NCI-H2196 treated with DMSO at 0.1 percent for 48 hours (cell line): ENCODE data around the gene HERC3.

Experiments used
- DNase-seq: peaks from one replicate; lab custom pipeline; 2025; ENCODE audit not compliant: unreplicated experiment; lab: John Stamatoyannopoulos, UW

HERC3 gene

DNA sequence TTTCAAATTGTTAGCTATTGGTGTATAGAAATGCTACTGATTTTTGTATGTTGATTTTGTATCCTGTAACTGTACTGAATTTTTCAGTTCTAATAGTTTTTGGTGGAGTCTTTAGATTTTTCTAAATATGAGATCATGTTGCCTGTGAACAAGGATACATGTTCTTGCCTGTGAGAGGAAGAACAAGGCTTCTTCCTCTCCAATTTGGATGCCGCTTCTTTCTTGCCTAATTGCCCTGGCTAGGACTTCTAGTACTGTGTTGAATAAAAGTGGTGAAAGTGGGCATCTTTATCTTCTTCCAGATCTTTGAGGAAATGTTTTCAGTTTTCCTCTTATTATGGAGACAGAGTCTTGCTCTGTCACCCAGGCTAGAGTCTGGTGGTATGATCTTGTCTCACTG, 121.5 kb downstream of the HERC3 start:
- no peak for DNase-seq

DNA sequence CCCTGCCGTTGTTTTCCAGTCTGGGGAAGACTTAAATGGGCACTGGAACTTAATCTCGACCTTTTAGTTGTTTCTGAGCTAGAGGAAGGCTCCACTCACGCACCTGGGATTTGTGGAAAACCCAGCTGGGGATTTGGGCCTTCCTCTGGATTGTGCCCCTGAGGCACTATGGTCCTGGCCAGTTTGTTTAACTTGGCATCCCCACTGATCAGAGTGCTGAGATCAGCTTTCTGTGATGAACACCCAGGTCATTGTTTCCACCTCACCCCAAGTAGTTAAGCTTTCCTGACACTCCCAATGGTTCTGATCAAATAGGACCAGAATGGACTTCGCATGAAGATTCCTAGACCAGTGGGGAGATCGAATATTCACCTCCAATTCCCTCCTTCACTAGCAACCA, 125.8 kb downstream of the HERC3 start:
- DNase-seq = no peak

DNA sequence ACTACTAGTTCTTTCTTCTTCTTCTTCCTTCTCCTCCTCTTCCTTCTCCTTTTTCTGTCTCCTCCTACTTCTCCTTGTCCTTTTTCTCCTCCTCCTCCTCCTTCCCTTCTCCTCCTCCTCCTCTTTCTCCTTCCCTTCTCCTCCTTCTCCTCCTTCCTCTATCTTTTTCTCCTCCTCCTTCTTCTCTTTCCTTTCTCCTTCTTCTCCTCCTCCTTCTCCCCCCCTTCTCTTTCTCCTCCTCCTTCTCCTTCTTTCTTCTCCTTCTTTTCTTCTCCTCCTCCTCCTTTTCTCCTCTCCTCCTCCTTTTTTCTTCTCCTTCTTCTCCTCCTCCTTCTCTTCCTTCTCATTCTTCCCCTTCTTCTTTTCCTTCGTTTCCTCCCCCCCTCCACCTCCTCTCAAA, 127.1 kb downstream of the HERC3 start:
- DNase-seq = no peak

DNA sequence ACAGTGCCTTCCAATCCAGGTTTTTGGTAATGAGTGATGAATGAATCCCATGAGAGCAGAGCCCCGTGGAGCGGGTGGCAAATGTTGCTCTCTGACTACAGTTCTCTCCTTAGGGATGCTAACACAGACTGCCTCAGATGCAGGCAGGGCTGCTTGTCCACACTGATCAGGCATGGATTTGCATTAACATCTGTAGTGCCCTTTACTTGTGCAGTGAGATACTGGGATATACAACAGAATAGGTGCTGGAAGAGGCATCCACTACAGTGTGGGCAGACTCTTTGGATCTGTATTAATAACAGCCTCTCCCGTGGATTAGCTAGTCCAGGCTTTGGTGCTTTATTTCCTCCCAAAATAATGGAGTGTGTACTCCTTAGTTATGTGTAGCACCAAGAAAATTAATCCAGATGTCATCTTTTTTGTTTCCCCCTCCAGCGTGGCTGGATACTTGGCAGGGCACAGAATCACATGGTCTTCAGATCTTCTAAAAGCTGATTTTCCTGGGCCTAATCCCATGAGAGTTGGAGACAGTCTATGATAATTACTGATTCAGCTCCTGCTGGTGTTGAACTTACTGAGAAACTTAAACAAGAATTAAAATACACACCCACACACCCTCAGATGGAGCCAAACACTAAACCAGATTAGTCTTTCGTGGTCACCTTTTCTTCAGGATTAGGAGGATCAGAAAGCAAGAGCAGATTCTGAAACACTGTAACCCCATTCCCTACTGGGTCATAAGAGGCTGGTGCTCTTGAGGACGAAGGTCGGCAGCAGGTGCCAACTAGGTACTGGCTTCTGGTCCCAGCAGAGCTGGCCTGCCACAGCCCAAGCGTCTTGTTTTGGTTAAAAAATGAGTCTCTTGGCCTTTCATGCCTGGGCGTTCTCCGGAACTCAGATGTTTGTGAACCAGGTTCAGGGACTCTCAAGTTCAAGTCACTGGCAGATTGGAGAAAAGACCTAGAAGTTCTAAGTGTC, 128.5 kb downstream of the HERC3 start:
- no peak for DNase-seq

DNA sequence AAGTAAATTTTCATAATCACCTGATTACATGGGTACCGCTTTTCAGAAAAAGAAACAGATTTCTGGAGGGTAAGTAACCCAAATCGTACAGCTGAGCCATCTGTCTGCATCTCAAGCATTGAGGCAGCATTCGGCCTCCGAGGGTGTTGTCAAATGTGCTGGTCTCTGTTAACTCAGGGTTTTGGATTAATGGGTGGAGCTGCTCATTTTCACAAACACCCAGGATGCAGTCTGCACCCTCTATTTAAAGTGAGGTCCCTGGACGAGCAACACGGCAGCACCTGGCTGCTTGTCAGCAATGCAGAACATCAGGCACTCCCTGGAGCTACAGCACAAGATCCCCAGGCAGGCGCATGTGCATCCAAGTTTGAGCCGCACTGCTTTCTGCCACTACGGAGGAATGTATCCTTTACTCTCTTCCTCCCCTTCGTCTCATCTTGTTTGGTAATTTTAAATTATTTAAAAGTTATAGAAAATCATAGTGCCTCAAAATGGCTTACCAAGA, 130.0 kb downstream of the HERC3 start:
- DNase-seq = no peak

DNA sequence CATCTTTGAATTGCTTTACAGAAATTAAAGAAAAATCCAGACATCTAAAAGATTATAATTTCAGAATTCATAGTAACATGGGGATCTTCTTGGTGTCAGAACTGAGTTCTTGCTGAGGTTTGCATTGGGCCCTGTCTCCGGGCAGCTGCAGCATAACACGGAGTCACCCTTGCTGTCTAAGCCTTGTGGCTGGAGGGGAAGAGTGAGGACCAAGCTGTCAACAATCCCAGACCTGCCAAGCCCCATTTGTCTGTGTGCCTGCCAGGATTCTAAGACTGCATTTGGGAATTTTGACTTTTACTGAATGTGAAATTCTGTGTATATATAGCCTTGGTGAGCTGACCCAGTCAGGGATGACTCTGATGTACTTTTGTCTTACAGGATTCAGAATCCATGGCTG, 130.5 kb downstream of the HERC3 start:
- no peak for DNase-seq

DNA sequence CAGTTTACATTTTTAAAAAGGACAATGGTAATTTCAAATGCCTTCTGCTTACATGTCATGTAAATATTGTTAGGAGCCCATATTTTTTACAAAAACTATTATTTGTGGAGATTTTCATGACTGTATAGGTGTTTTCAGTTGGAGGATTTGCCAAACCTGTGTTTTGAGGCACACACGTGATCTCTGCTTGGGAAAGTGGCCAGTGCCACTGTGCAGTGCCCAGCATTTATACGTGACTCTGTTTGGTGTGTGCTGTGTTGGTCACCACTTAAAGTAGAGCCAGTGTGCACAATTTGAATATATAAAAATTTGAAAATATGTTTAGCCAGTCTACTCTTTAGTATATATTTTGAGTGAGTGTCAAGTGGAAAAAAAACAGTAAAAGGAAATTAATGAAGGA, 132.1 kb downstream of the HERC3 start:
- DNase-seq = no peak

DNA sequence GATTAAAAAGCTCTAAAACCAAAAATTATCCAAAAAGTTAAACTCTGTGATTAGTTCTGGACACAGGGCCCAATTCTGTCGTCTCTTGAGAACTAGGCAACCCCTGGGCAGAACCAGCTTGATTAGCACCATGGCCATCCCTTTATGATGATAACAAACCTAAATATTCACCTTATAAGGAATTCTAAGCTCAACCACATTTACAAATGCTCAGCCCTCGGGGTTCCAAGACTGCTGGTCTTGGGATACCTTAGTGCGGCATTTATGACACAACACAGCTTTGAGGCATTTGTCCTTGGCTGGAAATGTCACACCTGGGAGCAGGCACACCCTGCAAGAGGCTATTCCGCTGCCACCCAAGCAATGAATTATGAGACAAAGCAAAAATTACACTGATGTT, 132.9 kb downstream of the HERC3 start:
- DNase-seq = no peak

DNA sequence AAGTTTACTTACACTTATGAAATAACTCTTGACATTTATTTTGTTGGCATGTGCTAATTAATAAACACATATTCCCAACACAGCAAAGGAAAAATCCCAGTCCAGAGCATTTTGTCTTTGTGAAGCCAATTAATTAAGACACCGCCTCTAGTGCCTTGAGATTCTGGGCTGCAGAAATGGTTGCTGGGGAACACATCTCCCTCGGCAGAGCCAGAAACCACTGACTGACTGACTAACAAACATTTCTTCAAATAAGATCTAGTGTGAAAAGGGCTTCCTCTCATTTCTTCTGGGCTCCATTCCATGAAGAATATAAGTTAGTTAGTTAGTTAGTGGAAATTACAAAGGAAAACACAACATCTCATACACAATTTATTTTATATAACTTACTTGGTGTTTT, 133.7 kb downstream of the HERC3 start:
- DNase-seq = no peak

DNA sequence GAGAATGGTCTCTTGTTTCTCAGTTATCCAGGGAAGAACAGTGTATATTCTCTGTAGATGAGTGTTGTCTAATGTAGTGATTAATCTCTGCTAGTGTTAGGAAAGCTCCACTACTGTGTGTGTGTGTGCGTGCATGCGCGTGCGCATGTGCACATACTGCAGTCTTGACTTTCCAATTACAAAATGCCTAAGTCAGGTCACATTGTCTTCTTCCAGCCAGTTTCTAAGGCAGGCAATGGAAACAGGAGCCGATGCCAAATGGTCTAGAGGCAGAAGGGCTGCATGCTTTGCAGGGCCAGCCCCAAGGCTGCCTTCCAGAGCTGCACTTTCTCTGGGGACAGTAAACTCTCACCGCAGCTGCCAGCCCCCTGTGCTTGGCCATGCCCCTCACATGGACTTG, 135.9 kb downstream of the HERC3 start:
- no peak for DNase-seq

DNA sequence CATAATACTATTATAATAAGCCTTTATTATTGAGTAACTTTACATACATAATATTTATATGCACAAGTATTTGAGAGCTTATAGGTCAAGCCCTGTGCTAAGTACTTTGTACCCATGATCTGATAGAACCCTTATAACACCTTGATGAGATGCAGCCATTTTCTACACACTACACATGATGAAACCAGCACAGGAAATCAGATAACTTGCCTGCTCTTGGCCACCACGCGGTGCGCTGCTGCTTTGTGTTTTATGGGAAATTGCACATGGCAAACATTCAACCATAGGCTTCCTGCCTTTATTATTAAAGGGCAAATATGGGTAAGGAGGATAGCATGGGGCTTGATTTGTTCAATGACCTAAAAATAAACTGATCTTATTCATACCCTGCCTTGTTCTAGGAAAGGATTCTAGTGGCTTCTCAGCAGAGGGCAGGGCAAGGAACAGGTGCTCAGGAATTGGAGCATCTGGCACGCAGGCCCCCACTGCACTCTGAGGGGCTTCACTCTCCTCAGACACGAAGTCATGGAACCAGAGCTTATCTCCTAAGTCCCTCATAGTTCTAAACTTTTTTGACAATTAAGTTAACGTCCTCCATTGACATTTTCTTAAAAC, 137.0 kb downstream of the HERC3 start:
- no peak for DNase-seq

DNA sequence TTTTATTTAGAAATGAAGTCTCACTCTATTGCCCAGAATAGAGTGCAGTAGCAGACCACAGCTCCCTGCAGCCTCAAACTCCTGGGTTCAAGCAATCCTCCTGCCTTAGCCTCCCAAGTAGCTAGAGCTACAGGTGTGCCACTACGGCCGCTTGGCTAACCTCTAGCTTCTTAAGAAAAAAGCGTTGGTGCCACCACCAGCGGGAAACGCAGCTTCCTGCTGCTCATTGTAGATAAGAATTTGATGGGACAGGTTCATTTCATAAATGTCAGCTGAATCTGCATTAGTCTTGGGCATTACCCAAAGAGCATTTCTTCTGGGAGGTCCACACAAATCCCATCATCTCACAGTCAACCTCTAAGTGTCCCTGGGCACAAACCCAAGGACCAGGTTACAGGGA, 138.5 kb downstream of the HERC3 start:
- no peak for DNase-seq

DNA sequence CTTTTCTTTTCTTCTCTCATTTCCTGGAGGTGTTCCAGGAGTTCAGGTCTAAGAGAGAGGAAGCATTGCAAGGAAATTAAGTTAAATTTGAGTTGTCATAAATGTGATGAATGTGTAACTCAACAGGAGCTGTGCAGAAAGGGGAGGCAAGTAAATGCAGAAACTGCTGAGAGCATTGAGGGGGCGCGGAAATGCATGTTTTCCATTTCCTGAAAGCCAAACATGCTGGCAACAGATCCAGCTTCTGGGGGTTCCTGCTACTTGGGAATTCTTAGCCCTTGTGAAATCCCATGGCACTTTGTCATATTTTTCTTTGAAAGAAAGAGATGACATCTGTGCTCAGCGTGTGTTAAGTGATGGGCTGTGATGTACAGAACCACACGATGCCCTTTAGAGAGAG, 139.1 kb downstream of the HERC3 start:
- no peak for DNase-seq

DNA sequence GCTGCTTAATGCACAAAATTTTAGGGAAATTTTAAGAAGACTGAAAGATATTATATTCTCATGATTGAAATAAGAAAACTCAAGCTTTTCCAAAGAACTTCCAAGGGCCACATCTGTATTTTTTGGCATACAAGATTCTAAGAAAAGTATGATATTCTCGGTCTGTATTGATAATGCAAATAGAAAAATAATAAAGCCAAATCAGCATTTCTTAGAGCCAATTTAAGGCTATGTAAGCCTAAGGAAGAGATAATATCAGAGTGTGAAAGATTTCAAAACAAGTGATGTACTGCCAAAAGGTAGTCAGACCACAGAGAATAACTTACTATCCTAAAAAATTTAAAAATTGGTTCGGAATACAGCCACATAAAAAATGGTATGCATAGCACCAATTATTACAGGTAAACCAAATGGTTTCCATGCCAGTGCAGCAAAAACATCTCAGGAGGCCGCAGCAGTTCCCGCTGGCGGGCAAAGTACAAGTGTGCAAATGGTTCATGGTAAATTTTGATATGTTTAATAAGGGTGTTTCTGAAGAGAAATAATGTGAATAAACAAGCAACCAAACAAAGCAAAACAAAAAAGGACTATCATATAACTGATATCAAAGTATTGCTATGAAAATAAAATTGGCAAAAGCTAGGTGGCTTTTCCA, 140.6 kb downstream of the HERC3 start:
- DNase-seq = no peak

DNA sequence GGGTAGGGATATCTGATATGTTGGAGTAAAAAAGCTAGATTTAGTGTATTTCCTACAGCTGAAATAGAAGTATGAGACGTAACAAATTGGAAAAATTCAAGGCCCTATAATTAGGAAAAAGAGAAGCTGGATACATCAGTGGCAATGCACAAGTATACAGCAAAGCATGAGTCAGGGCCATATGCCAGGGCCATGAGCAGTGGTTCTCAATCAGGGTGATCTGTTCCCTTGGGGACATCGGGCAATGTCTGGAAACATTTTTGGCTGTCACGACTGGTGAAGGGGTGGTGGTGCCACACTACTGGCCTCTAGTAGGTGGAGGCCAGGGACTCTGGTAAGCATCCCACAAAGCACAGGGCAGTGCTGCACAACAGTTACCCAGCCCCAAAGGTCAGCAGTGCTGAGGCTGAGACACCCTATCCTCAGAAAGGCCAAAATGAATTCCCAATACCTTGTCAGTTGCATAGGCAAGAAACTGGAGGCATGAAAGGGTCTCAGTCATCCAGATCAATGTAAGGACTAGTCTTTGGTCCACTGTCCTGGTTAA, 142.2 kb downstream of the HERC3 start:
- DNase-seq = no peak

DNA sequence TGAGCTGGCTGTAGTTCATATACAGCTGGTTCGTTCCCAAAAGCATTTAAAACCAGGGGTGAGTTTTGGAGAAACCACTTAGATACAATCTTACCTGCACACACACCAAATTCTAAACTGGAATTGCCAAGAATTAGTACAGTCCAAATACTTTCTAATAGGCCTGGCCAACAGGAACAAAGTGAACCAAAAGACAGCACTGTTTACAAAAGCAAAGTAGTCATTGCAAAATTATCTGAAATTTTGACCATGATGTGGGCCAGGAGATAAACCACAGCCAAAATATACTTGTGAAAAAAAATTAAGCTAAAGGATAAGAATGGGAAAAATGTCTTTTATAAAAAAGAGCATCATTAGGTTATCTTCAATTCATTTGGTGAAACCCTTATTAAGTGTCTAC, 143.3 kb downstream of the HERC3 start:
- DNase-seq = no peak

DNA sequence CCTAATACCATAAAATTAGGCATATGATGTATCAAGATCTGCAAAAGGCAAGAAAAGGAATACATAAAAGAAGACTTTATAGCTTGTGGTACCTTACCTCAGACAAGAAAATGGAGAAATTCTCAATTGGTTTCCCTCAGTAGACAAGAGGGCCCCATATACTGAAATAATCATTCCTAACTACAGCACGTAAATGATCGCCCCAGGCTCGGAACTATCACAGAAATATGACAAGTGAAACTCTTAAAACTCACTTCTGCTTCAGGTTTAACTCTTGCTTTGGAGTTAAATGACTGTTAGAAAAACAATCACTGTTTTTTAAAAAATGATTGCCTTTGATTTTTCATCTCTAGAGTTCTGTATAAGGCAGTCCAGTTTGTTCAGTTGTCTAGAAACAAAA, 144.0 kb downstream of the HERC3 start:
- DNase-seq = no peak

DNA sequence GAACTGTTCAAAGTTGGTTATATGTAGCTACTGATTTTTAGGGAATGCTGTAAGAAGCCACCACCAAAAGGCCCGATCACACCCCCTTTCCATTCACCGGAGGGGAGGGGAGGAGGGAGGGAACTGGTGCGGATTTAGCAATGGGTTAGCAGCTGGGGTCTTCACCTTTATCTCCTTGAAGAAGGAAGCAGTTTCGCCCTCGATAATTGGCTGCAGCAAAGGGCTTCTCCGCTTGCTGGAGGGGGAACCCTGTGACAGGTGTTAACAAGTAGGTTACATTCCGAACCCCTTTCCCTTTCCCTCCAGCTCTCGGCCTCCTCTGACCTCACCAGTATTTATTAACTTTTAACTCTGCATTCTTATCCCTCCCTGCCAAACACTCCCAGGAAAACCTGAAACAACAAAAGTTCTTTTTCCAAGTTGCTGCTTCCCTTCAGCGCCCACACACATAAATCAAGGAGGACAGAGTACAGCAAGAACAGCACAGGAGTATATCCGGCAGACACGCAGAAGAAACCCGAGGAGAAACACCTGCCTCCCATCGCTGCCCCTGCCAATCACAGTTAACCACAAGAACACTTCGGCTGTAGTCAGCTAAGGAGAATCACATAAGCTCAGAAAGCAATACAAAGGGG, 145.1 kb downstream of the HERC3 start:
- no peak for DNase-seq

DNA sequence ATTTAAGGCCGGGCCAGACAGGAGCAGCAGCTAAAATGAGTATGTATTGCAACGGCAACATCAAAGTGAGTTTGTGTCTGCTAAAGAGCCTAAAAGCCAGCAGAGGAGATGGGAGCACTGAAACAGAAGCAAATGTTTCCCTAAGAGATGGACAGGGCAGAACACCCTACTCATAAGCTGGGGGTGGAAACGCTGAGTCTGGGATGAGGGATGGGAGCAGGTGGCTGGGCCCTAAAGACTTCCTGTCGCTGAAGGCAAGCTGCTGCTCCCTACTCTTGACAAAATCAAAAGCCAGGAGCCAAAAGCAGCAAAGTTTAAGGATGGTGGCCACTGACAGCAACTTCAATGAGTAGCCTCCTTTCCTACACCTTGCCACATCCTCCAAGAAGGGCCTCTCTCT, 145.9 kb downstream of the HERC3 start:
- DNase-seq = no peak

DNA sequence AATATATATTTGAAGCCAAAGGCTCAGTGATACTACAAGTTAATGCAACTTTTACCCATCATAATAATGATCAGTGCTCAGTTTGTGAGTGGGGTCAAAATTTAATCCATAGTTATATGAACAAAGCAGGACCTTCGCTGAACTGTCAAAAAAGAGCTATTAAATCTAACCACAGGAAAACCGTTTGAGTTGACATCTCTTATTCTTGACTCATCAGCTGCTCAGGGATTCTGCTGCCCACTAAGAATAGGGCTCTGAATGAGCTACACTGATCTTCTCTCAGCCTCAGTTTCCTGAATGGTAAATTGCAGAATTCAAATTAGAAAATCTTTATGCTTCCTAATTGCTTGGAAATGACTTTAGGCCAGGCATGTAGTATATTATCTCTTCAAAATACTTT, 150.3 kb downstream of the HERC3 start:
- DNase-seq = no peak

DNA sequence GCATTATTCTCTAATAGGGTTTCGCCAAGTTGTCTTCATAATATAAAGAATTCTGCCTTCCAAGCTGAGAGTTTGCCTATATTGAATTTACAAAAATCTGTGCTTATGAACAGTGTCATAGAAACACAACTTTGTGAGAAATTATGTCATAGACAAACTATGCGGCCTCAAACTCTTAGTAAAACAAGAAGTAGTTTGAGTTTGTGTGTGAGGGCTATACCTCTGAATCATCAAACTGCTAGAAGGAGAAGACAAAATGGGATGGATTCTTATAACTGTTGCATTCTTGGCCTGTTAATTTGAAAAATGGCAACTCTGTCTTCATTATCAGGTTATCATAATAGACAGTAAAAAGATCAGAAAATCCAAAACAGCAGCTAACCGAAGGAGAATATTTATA, 151.4 kb downstream of the HERC3 start:
- no peak for DNase-seq
